Lower lobe of right lung (tissue), 2 donors: ENCODE data around the gene TENM4. TPM values are rescaled to one million over a fixed set of nuclear protein-coding genes. Genes with fewer than 3 reads are reported as not detected.

Experiments
- ATAC-seq, 2 donors: fragments of 200-7000 bp; cut with Tn5 transposase; one replicate each; pipeline ENCODE4 v1.9.1; 2020 to 2022; ENCODE audit warnings: mild to moderate bottlenecking in 2 of 2, moderate library complexity in 2 of 2
- DNase-seq: peaks from one replicate; pipeline ENCODE4 v3.0.0-alpha.2; 2020
- H3K27ac ChIP-seq: fragments of 200-600 bp; one replicate; pipeline ENCODE4 v1.8.0; 2022
- H3K27me3 ChIP-seq: fragments of 200-600 bp; one replicate; pipeline ENCODE4 v1.8.0; 2022; ENCODE audit warnings: low read depth
- H3K36me3 ChIP-seq: fragments of 200-600 bp; one replicate; pipeline ENCODE4 v1.8.0; 2022; ENCODE audit warnings: mild to moderate bottlenecking
- H3K4me1 ChIP-seq: fragments of 200-600 bp; one replicate; pipeline ENCODE4 v1.8.0; 2022
- H3K4me3 ChIP-seq: fragments of 200-600 bp; one replicate; pipeline ENCODE4 v1.8.0; 2022; ENCODE audit warnings: mild to moderate bottlenecking
- H3K9me3 ChIP-seq: fragments of 200-600 bp; one replicate; pipeline ENCODE4 v1.8.0; 2022
- CTCF ChIP-seq: fragments of 200-600 bp; IDR thresholded peaks from one replicate; pipeline ENCODE4 v1.8.0; 2022; ENCODE audit warnings: antibody characterized with exemption, mild to moderate bottlenecking
- intact Hi-C: fragments of 100-400 bp; cut with DNase I; formaldehyde crosslinking; loops from one replicate; pipeline ENCODE4 v1.11.0; 2022
- total RNA-seq: library from RNA; stranded (reverse); fragmentation: NEBNext Ultra II Directional; extraction: Animal tissue kit (Norgen Biotek cat#: 25700); gene quantifications from one replicate; pipeline ENCODE4 v1.2.1, GENCODE V29; 2021
- donor health status: DM: no; HTN: yes; CAD: no; lungs with severe emphysema.

Gene TENM4
- total RNA-seq, 1 donor from 2014 or later = 1.1 TPM

GRCh38 chr11:79331203-79331901, 109.5 kb downstream of the TENM4 start:
- Histone ChIP-seq H3K4me3 (no peak overlapping the region), H3K9me3 (no peaks in the 10 kb centered on the region), H3K27ac (no peak overlapping the region), H3K27me3 (peaks cover 5% of the 10 kb centered on the region), H3K4me1 (no peaks in the 10 kb centered on the region), H3K36me3 (no peaks in the 10 kb centered on the region)
- no peak for TF ChIP-seq CTCF
- no peak for DNase-seq
- ATAC-seq = no peak
- intact Hi-C loops = no loop called here

GRCh38 chr11:79330651-79331050, 110.2 kb downstream of the TENM4 start:
- H3K27ac ChIP-seq = no peak overlapping the region
- H3K36me3 ChIP-seq = no peaks in the 10 kb centered on the region
- peaks cover under 1% of the 10 kb centered on the region for H3K27me3 ChIP-seq
- H3K4me1 ChIP-seq = no peaks in the 10 kb centered on the region
- TF ChIP-seq CTCF = no peak
- no peak for ATAC-seq
- H3K9me3 ChIP-seq = no peaks in the 10 kb centered on the region
- no peak overlapping the region for H3K4me3 ChIP-seq
- intact Hi-C loops = no loop called here
- no peak for DNase-seq

GRCh38 chr11:79329561-79329960, 111.3 kb downstream of the TENM4 start:
- no peaks in the 10 kb centered on the region for H3K9me3 ChIP-seq
- no peak overlapping the region for H3K27ac ChIP-seq
- H3K4me1 ChIP-seq = no peaks in the 10 kb centered on the region
- H3K4me3 ChIP-seq = no peak overlapping the region
- no peaks in the 10 kb centered on the region for H3K27me3 ChIP-seq
- no peak for DNase-seq
- H3K36me3 ChIP-seq = no peaks in the 10 kb centered on the region
- no peak for ATAC-seq
- no peak for TF ChIP-seq CTCF
- intact Hi-C loops = no loop called here

GRCh38 chr11:79328402-79328801, 112.4 kb downstream of the TENM4 start:
- Histone ChIP-seq H3K9me3 (no peaks in the 10 kb centered on the region), H3K4me3 (no peak overlapping the region), H3K36me3 (no peaks in the 10 kb centered on the region), H3K27ac (no peak overlapping the region), H3K27me3 (no peaks in the 10 kb centered on the region), H3K4me1 (no peaks in the 10 kb centered on the region)
- ATAC-seq (no peak), DNase-seq (no peak)
- intact Hi-C loops = no loop called here
- no peak for TF ChIP-seq CTCF

GRCh38 chr11:79325851-79326250, 115.0 kb downstream of the TENM4 start:
- Histone ChIP-seq H3K4me1 (no peaks in the 10 kb centered on the region), H3K36me3 (no peaks in the 10 kb centered on the region), H3K9me3 (no peaks in the 10 kb centered on the region), H3K4me3 (no peak overlapping the region), H3K27ac (no peak overlapping the region), H3K27me3 (no peaks in the 10 kb centered on the region)
- ATAC-seq = no peak
- intact Hi-C loops = no loop called here
- no peak for DNase-seq
- no peak for TF ChIP-seq CTCF
